GM19023 (cell line): Measurements from ENCODE around the gene GPATCH8.
"Not testable (repeated sequence)": the region's sequence is repeated elsewhere in the genome, so short reads cannot be mapped to it uniquely, and the experiment has no call there.

ENCODE experiments used
- ATAC-seq: cut with Tn5 transposase; IDR thresholded peaks from one replicate; pipeline ENCODE4 v1.9.1; 2021; ENCODE audit warnings: mild to moderate bottlenecking, moderate library complexity; ENCODE audit not compliant: unreplicated experiment

GPATCH8 gene

DNA sequence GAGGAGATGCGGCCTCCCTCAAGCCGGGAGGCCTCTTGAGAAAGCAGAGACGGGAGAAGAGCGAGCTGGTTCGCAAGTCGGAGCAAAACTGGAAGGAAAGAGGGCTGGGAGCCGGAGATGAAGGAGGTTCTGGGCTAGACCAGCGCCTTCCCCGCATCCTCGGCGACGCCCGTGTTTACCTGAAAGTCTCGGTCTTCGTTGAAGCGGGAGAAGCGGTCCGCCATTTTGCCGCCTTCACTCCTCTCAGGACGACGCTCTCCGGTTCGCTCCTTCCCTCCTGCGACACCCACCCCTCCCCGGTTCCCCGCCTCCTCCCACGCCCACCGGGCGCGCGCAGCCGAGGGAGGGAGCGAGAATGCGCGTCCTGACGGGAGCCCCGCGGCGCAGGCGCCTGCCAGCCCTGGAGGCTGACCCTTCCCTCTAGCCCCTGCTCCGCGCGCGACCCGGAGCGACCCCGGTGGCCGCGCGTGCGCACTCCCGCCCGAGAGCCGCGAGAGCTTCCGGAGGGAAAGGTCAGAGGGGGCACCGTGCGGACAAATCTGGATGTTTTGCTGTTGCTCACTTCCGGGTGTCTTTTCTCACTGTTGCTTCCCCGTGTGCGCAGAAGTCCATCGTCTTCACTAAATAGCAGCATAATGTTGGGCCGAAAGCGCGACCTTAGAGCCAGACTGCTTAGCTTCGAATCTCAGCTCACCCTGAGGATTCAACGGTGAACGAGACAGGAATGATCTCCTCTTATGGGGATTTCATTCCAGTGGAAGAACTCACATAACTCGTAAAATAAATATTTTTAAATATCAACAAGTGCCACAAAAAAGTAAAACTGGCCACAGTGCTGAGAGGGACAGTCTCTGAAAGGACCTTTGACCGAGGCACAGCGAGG, at the start of gene GPATCH8:
GPATCH8 (minus strand) TSS at position 260 of the 883 bp plus-strand sequence; CDS start at position 224, 36 bp downstream.
- ATAC-seq = peak; percentile 90

DNA sequence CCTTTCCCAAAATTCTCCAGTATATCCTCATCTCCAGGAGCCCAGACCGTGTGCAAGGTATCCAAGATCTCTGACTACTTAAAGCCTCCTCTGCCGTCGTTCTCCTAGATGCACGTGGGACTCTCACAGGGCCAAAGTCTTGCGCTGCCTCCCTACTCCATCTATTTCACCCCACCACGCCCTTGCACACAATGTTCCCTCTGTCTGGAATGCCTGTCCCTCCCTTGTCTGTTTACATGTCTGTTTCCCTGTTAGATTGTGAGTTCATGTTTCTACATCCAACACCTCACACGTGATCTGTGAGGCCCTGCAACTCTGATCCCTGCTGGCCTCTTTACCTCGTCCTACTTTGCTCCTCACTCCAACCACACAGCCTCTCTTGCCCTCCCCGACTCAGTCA, 49.2 kb upstream of the GPATCH8 start:
- ATAC-seq = no peak

DNA sequence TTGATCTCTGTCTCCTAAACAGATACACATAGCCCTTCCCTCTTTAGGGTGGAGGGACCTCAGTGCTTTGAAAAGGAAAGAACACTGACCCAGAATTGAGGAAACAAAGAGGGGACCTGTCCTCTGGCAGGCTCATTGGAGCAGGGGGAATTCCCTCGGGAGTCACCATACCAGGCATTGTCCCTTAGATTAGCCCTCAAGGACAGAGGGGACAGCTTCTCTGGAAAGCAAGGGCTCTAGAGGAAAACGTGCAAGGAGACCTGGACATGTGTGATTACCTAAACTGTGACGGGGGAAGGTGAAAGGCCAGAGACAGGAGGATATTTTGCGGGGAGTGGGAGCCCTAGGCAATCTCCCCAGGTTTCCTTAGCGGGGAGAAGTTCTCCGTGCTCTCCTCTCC, 46.5 kb upstream of the GPATCH8 start:
- no peak for ATAC-seq

DNA sequence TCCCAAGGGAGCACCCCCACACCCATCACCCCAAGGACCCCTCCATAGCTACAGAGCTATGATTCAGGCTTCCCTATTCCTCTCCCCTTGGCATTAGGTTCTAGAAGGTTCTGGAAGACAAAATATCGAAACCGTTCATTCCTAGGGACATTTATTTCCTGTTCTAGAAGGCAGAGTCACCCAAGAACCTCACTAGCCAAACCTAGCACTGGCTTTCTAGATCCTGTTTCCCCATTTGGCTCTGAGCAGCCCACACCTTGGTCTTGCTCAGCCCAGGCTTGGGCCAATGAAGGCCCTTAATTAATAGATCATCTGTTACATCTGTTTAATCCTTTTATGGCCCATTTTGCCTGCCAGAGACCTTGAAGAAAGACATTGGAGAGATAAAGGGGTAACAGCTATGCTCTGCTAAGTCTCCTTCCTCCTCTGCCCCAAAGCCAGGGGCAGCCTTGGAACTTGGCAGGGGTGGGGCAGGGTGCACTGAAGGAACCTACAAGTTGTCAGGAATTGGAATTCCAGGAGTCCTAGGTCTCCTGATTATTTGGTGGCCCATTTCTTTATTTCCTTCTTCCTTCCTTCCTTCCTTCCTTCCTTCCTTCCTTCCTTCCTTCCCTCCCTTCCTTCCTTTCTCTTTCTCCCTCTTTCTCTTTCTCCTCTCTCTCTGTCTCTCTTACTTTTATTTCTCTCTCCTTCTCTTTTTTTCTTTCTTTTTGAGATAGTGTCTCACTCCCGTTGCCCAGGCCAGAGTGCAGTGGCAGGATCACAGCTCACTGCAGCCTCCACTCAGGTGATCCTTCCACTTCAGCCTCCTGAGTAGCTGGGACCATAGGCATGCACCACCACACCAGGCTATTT, 45.4 kb upstream of the GPATCH8 start:
- no peak for ATAC-seq

DNA sequence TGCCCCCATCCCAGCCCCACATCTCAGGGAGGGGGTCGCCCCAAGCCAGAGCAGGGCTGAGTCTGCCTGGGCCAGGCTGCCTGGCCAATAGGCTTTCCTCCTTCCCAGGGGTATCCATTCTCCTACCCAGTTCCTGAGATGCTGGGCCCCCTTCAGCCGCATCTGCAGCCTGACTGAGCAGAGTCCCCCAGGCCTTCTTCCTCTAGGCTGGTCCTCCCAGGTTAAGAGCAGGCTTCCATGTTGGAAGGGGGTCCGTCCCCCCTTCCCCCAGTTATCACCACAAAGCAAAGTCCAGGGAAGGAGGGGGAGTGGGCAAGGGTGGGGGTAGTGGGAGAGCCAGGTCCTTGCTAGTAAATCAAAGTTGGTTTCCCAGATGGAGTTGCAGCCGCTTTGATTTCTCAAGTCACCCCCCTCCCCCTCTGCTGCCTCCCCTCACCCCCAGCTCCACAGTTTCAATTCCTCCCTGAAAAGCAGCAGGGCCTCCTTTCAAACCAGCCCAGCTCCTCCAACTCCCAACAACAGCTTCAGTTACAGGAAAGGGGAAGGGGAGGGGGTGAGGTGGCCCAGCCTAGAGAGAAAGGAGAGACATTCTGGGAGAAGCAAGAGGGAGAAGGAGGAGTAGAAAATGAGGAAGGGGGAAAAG, 44.5 kb upstream of the GPATCH8 start:
- ATAC-seq = no peak

DNA sequence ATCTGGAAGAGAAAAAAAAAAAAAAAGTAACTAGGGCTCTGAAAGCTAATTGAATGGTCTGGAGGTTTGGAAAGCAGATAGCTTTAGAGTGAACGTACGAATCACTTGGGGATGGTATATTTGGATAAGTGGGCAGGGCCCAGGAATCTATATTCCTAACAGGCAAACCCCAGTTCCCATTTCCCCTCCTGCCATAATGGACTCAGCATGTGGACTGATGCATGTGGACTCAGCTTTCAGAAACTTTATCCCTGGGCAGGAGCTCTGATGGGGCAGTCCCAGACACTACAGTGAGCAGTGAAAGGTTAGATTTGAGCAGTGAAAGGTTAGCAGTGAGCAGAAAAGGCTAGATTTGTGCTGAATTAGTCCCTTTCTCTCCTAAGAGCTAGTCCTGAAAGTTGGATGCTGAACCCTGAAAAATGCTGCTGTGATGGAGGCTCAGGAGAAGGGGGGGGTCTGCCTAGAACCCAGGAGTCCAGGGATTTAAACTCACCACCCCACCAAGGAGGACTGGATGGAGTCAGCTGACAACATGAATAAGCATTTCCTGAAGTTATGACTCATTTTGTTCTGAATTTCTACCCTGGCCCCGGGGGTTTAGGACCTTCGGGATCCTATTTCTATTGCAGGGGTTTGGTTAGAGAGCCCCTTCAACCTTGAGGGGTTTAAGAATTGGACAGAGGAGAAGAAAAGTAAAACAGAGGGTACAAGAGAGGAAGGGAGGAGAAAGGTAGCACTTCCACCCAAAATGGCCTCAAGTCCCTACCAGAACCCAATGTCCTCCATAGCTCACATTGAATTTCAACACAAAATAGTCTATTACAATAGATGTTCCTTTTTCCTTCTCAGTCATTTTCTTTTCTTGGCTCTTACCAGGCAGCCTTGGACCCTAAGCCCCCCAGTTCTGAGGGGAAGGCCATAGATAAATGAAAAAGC, 43.7 kb upstream of the GPATCH8 start:
- no peak for ATAC-seq

DNA sequence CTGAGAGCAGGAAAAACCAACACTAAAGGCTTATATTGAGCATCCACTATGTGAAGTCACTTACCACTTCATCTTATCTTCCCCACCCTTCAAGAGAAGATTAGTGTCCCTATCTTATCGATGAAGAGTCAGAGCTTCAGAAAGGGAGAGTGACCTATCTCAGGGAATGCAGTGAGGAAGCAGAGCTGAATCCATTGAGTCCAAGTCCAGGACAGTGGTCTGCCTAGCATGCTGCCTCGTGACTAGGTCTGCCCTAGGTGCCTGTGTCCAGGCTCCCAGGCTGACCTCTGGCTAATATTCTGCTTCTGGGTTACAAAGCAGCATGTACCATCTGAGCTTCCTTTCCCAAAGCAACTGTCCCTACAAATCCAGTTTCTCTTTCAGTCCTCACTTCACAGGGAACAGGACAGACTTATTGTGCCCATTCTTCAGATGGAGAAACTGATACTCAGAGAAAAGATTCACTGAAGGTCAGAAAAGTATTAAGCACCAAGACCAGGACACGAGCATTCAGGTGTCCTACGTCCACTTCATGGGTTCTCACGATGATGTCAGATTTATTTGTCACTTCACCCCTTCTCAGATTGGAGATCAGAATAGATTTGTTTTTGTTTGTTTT, 40.8 kb upstream of the GPATCH8 start:
- no peak for ATAC-seq

DNA sequence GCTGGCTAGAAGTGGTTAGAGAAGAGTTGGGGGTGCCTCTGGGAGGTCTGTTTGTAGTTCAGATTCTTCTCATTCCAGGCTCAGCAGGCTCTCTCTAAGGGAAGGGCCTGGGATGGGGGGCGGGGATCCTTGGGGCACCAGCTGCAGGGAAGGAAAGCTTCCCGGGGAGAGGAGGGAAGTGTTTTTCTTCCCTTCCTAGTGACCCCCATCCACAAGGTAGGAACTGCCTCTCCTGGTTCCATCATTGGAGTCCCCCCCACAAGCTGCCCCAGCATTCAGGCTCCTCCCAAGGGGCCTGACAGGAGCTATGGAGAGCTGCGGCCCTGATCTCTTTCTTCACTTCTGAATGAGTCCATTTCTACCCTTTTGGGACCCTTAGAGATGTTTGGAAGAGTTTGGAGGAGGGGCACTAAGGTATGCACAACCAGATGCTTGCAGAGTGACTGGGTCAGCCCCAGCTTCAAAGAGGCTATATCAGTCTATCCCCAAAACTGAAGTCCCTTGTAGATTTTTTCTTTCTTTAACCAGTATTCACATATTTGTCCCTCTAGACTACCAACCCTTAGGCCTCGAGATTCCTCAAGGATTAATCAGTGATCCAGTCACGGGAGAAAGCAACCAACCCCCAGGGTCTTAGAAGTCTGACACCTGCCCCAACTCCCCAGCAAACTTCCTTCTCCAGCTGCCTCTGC, 40.2 kb upstream of the GPATCH8 start:
- no peak for ATAC-seq

DNA sequence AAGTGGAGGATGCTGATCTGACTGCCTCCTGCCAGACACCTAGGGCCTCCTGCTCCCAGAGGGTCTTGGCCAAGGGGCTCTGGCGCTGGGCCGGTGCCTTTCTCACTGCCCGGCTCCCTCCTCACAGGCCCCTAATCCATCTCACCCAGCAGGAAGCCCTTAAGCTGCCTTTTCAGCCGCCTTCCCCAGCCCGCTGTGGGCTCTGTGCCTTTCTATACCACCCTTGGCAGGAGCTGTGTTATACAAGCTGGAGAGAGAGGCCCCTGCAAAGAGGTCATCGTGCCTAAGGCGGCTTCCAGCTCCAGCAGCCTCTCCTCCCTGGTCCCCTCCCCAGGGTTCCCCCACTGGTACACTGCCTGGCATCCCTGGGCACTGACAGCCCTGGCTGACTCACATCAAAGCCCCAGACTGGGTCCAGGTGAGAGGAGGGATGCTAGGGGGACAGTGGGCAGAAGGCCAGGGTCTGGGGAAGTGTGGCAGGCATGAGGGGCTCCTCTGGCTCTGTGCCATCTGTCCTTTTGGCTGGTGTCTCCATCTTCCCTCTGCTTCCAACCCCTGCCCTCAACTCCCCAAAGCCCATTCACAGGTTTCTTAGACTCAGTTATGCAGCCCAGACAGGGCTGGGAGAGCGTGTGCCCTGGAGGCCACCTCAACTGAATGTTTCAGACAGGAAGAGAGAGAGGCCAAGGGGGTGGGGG, 38.8 kb upstream of the GPATCH8 start:
- no peak for ATAC-seq

DNA sequence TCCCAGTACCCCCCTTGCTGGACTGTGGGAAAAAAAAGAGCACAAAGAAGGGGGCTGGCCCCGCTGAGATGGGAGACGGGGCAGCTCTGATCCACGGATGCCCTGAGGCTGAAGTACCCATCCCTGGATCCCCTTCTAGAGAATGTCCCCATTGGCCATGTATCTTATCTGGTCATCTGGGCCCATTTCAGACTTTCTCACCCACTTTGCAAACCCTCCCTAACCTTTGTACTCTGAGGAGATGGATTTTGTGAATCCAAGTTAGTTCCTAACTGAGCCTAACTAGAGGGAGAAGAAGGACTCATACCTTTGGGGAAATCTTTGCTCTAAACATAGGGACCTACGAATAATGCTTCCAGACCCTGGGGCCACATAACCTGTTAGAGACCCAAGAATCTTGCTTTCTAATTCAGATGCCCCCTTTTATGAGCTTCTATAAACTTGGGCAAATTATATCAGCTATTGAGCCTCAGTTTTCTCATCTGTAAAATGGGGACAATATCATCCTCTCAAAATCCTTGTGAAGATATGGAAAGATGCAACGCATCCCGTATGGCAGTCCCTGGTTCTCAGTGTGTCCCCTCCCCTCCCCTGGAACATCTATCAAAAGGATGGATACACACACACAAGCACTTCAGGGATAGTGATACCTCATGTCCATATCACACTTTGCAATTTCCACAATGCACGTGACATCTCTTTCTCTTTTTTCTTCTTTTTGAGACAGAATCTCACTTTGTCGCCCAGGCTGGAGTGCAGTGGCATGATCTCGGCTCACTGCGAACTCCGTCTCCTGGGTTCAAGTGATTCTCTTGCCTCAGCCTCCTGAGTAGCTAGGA, 37.3 kb upstream of the GPATCH8 start:
- ATAC-seq = no peak

DNA sequence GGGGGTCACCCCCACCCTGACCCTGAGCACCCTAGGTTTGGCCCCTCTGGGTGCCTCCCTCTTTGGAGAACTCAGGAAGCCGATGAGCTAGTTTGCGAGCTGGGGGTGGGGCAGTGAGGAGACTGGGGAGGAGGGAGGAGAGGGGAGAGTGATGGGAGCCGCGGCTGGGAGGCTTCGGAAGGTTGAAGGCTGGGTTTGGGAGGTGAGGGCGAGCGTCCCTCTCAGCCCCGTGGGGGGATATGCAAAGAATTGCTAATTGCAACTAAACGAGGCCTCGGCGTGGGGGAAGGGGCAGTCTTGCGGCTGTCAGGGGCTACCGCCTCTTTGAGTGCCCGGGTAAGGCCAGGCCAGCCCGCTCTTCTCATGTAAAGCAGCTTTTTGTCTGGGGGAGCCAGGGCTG, 36.5 kb upstream of the GPATCH8 start:
- ATAC-seq = no peak

DNA sequence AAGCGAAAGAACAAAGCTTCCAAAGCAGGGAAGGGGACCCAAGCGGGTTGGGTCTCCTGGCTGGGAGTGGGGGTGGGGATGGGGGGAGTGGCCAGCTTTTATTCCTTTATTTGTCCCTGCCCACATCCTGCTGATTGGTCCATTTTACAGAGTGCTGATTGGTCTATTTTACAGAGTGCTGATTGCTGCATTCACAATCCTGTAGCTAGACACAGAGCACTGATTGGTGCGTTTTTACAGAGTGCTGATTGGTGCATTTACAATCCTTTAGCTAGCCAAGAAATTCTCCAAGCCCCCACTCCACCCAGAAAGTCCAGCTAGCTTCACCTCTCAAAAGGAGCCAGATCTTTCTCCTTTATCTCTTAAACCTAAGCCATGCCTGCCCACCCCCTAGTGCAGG, 34.7 kb upstream of the GPATCH8 start:
- not testable (repeated sequence) for ATAC-seq

DNA sequence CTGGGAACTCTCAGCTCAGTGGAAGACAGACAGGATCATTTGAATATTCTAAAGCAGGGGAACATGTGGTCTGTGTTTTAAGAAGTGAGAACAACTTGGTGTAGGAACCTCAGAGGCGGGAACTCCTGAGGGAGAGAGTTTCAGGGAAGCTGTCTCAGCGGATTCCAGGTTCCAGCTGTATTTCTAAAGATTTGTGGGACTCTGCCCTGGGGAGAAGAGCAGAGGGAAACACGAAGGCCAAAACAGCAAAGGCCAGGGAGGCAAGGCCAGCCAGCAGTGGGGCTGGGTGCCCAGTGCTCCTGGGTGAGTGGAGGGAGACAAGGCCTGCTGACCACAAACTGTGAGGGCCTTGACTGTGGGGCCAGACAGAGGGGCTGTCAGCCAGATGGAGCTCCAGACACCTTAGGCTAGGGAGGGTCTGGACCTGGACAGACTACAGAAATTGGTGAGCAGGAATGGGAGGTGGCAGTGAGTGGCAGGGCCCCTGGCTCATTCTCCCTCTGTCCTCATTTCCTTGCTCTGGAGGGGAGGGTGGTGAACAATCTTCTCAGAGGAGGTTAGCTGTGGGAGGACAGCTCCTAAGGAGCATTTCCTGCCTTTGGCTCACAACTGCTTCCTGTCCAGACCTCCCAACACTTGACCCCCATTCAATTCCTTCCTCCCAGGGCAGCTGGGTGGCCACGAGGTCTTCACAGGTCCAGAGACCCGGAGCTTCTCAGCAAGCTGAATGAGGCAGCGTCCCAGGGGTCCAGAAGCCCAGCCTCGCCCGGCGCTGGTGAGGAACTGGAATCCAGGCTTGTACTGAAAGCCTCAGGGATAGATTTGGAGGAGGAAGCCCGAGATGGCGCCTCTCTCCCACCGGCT, 33.1 kb upstream of the GPATCH8 start:
- ATAC-seq = no peak

DNA sequence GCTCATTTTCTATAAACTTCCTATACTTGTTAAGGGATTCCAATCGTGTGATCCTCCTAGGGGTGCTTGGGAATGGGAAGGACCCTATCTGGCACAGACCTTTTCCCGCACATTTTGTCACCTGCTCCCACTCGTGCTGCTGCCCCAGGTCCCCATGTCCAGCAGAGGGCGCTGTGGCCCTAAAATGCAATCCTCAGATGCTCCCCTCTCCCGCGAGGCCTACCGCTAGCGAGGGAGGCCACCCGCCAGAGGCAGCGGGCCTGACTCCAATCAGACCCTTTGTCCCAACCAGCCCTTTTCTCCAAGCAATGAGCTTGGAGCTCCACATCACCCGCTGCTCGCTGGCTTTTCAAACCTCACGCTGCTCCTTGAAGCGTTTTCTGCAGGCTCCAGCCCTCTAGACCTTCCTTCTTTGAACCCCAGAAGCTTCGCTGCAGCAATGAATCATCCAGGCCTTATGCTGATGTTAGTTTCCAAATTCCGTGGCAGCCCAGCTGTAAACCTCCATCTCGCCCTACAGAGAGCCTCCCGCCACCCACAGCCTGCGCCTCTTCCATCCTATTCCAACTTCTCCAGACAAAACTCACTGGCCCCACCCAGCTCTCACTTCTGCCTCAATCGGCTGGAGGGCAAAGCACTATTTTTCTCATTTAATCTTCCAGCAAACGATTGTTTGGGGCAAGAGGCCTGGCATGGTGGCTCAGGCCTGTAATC, 30.5 kb upstream of the GPATCH8 start:
- no peak for ATAC-seq

DNA sequence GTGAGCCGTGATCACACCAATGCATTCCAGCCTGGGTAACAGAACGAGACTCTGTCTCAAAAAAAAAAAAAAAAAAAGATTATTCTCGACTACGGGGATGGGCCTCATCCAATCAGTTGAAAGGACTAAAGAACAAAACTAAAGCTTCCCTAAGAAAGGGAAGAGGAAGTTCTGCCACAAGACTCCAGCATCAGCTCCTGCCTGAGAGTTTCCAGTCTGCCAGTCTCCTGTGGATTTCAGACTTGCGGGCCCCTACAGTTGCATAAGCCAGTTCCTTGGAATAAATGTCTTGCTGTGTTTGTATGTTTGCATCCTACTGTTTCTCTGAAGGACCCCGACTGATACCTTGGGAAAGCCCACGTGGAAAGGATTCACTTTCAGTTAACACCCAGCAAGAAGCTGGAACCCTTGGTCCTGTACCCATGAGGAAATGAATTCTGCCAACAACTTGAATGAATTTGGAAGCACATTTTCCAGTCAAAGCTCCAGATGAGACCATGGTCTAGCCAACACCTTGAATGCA, 27.8 kb upstream of the GPATCH8 start:
- no peak for ATAC-seq

DNA sequence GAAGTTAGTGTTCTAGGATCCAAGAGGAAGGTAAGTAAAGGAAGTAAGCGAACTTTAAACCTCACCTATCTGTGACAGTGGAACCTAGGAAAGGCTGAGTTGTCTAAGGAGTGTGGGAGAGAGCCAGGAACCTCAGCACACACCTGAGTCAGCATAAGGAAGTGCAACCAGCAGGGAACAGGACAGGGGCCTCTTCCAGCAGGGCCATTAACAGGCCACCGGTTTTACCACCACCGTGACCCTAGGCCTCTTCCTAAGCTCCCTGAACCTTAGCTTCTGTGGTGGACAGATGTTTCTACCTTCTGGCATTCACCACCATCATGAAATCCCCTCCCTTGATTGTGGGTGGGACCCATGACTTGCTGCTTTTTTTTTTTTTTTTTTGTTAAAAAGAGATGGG, 26.7 kb upstream of the GPATCH8 start:
- no peak for ATAC-seq
